ACC112 (cell line): ENCODE results near the gene PPCDC.

ENCODE experiments used
- H2AFZ ChIP-seq: fragments of 200-600 bp; sonication (generic); one replicate; pipeline ENCODE4 v1.6.0; 2017; ENCODE audit warnings: antibody characterized with exemption, low read length; ENCODE audit not compliant: unreplicated experiment
- H3K27ac ChIP-seq: fragments of 200-600 bp; sonication (generic); 2 replicates; pipeline ENCODE4 v1.5.1; 2014; ENCODE audit warnings: low read depth, mild to moderate bottlenecking, antibody characterized with exemption, low read length, moderate library complexity
- H3K27me3 ChIP-seq: fragments of 200-600 bp; sonication (generic); 2 replicates; pipeline ENCODE4 v1.6.1; 2014; ENCODE audit warnings: mild to moderate bottlenecking, antibody characterized with exemption, low read length, moderate library complexity, mixed read lengths; ENCODE audit not compliant: insufficient read depth
- H3K36me3 ChIP-seq: fragments of 200-600 bp; sonication (generic); 2 replicates; pipeline ENCODE4 v1.6.1; 2016; ENCODE audit warnings: mild to moderate bottlenecking, antibody characterized with exemption, low read length, moderate library complexity, mixed read lengths; ENCODE audit not compliant: insufficient read depth
- H3K4me1 ChIP-seq: fragments of 200-600 bp; sonication (generic); one replicate; pipeline ENCODE4 v1.6.1; 2016; ENCODE audit warnings: low read length, mixed read lengths; ENCODE audit not compliant: insufficient read depth, unreplicated experiment, control insufficient read depth
- H3K4me3 ChIP-seq: fragments of 200-600 bp; sonication (generic); 2 replicates; pipeline ENCODE4 v1.5.1; 2014; ENCODE audit warnings: mild to moderate bottlenecking, low read depth, low read length
- H3K79me2 ChIP-seq: fragments of 200-600 bp; sonication (generic); one replicate; pipeline ENCODE4 v1.6.0; 2016; ENCODE audit warnings: low read length; ENCODE audit not compliant: control insufficient read depth, unreplicated experiment, insufficient read depth

PPCDC gene

GRCh38 chr15:75042730-75043508 lies 19.5 kb downstream of the PPCDC start:
- Histone ChIP-seq H3K4me1 (peaks cover 48% of the 10 kb centered on the region), H3K27ac (peak overlapping the region; percentile 94), H2AFZ (no peak overlapping the region), H3K79me2 (peaks cover 6% of the 10 kb centered on the region), H3K36me3 (no peaks in the 10 kb centered on the region), H3K27me3 (no peaks in the 10 kb centered on the region), H3K4me3 (peak overlapping the region; percentile 31; the same call in 1 of the 2 replicates)

- H2AFZ ChIP-seq, result no peak overlapping the region
- H3K79me2 ChIP-seq, result peaks cover 6% of the 10 kb centered on the region
- H3K27ac ChIP-seq, result peak overlapping the region; percentile 94
- no peaks in the 10 kb centered on the region for H3K27me3 ChIP-seq
- H3K4me3 ChIP-seq, result peak overlapping the region; percentile 31; the same call in 1 of the 2 replicates
- H3K36me3 ChIP-seq, result no peaks in the 10 kb centered on the region
- peaks cover 43% of the 10 kb centered on the region for H3K4me1 ChIP-seq
Measured at GRCh38 chr15:75043509-75044257, 20.3 kb downstream of the PPCDC start.

GRCh38 chr15:75044258-75044878 lies 21.0 kb downstream of the PPCDC start:
- Histone ChIP-seq H3K4me1 (peaks cover 37% of the 10 kb centered on the region), H3K27me3 (no peaks in the 10 kb centered on the region), H3K4me3 (no peak overlapping the region), H2AFZ (no peak overlapping the region), H3K79me2 (peaks cover 1% of the 10 kb centered on the region), H3K36me3 (no peaks in the 10 kb centered on the region), H3K27ac (peak overlapping the region; percentile 94)

GRCh38 chr15:75045332-75046015 lies 22.1 kb downstream of the PPCDC start:
- Histone ChIP-seq H3K27me3 (no peaks in the 10 kb centered on the region), H3K4me1 (peaks cover 37% of the 10 kb centered on the region), H3K36me3 (no peaks in the 10 kb centered on the region), H3K79me2 (no peaks in the 10 kb centered on the region), H3K4me3 (no peak overlapping the region), H3K27ac (no peak overlapping the region), H2AFZ (no peak overlapping the region)

- no peak overlapping the region for H2AFZ ChIP-seq
- H3K79me2 ChIP-seq, result no peaks in the 10 kb centered on the region
- no peak overlapping the region for H3K27ac ChIP-seq
- H3K36me3 ChIP-seq, result no peaks in the 10 kb centered on the region
- H3K4me1 ChIP-seq, result peaks cover 27% of the 10 kb centered on the region
- H3K4me3 ChIP-seq, result no peak overlapping the region
- no peaks in the 10 kb centered on the region for H3K27me3 ChIP-seq
Measured at GRCh38 chr15:75048394-75048793, 25.0 kb downstream of the PPCDC start.

- Histone ChIP-seq H3K27me3 (no peaks in the 10 kb centered on the region), H3K36me3 (no peaks in the 10 kb centered on the region), H2AFZ (no peak overlapping the region), H3K27ac (no peak overlapping the region), H3K79me2 (no peaks in the 10 kb centered on the region), H3K4me3 (no peak overlapping the region), H3K4me1 (peaks cover 20% of the 10 kb centered on the region)
Measured at GRCh38 chr15:75049392-75049791, 26.0 kb downstream of the PPCDC start.

- Histone ChIP-seq H2AFZ (no peak overlapping the region), H3K27ac (no peak overlapping the region), H3K36me3 (no peaks in the 10 kb centered on the region), H3K79me2 (no peaks in the 10 kb centered on the region), H3K27me3 (no peaks in the 10 kb centered on the region), H3K4me3 (no peak overlapping the region), H3K4me1 (peaks cover 19% of the 10 kb centered on the region)
Measured at GRCh38 chr15:75050283-75050682, 26.9 kb downstream of the PPCDC start.

- Histone ChIP-seq H3K79me2 (no peaks in the 10 kb centered on the region), H3K27ac (no peak overlapping the region), H3K36me3 (no peaks in the 10 kb centered on the region), H3K4me1 (peaks cover 19% of the 10 kb centered on the region), H2AFZ (no peak overlapping the region), H3K4me3 (no peak overlapping the region), H3K27me3 (no peaks in the 10 kb centered on the region)
Measured at GRCh38 chr15:75051191-75051608, 27.8 kb downstream of the PPCDC start.

GRCh38 chr15:75051711-75052110 lies 28.3 kb downstream of the PPCDC start:
- Histone ChIP-seq H3K4me1 (peaks cover 14% of the 10 kb centered on the region), H3K27ac (no peak overlapping the region)

GRCh38 chr15:75052972-75053747 lies 29.8 kb downstream of the PPCDC start:
- Histone ChIP-seq H3K4me3 (no peak overlapping the region), H3K79me2 (no peaks in the 10 kb centered on the region), H3K4me1 (no peaks in the 10 kb centered on the region), H3K27ac (no peak overlapping the region), H3K36me3 (no peaks in the 10 kb centered on the region), H3K27me3 (no peaks in the 10 kb centered on the region), H2AFZ (no peak overlapping the region)

More at GRCh38 chr15:75051711-75052110, 28.3 kb downstream of the PPCDC start:
- H3K27me3 ChIP-seq, result no peaks in the 10 kb centered on the region
- no peak overlapping the region for H3K4me3 ChIP-seq
- no peak overlapping the region for H2AFZ ChIP-seq
- H3K36me3 ChIP-seq, result no peaks in the 10 kb centered on the region
- no peaks in the 10 kb centered on the region for H3K79me2 ChIP-seq
